Nephron progenitor cell (in vitro differentiated cells): ENCODE results near the gene DGUOK.

Source experiments
- DNase-seq: peaks from one replicate; pipeline ENCODE4 v3.0.0; 2021
- H3K27ac Mint-ChIP-seq: 2 replicates; pipeline ENCODE4 v1.8.0; 2021; ENCODE audit warnings: mild to moderate bottlenecking, moderate library complexity, mixed read lengths
- H3K27me3 Mint-ChIP-seq: 2 replicates; pipeline ENCODE4 v1.8.0; 2021; ENCODE audit warnings: mild to moderate bottlenecking, low read depth, mixed read lengths; ENCODE audit not compliant: poor library complexity
- H3K36me3 Mint-ChIP-seq: 2 replicates; pipeline ENCODE4 v1.8.0; 2021; ENCODE audit warnings: low read depth, mixed read lengths
- H3K4me1 Mint-ChIP-seq: 2 replicates; pipeline ENCODE4 v1.8.0; 2021; ENCODE audit warnings: mixed read lengths
- H3K4me3 Mint-ChIP-seq: 2 replicates; pipeline ENCODE4 v1.8.0; 2021; ENCODE audit warnings: mild to moderate bottlenecking, moderate library complexity, mixed read lengths
- H3K9me3 Mint-ChIP-seq: 2 replicates; pipeline ENCODE4 v1.8.0; 2021; ENCODE audit warnings: mild to moderate bottlenecking, moderate library complexity, mixed read lengths
- CTCF ChIP-seq: fragments of 200-600 bp; sonication (generic); IDR thresholded peaks from 2 replicates; pipeline ENCODE4 v1.5.0; 2021; ENCODE audit warnings: antibody characterized with exemption

The DGUOK gene

GRCh38 chr2:73984203-73984921 is 57.7 kb downstream of the DGUOK start, which contains the start of gene TET3:
TET3 (plus strand) TSS chr2:73984910; CDS start chr2:73986404, 1,494 bp downstream.
- TF ChIP-seq CTCF = no peak
- Mint-ChIP-seq H3K4me3 (peak within 1 kb of the TSS; percentile 86), H3K36me3 (peaks cover 15% of the 10 kb centered on the region), H3K27me3 (peaks cover 38% of the 10 kb centered on the region), H3K4me1 (peaks cover 78% of the 10 kb centered on the region), H3K9me3 (no peaks in the 10 kb centered on the region), H3K27ac (peak within 1 kb of the TSS; percentile 44)
- peak; percentile 50 for DNase-seq

- H3K36me3 Mint-ChIP-seq = peaks cover 21% of the 10 kb centered on the region
- peaks cover 78% of the 10 kb centered on the region for H3K4me1 Mint-ChIP-seq
- no peaks in the 10 kb centered on the region for H3K9me3 Mint-ChIP-seq
- TF ChIP-seq CTCF = no peak
- peak; percentile 75 for DNase-seq
- H3K27ac Mint-ChIP-seq = no peak overlapping the region
- H3K4me3 Mint-ChIP-seq = no peak overlapping the region
- peaks cover 32% of the 10 kb centered on the region for H3K27me3 Mint-ChIP-seq
Observed at GRCh38 chr2:73984922-73985307, 58.2 kb downstream of the DGUOK start.

- DNase-seq = peak; percentile 59
- peaks cover 27% of the 10 kb centered on the region for H3K27me3 Mint-ChIP-seq
Observed at GRCh38 chr2:73985308-73986084, 58.8 kb downstream of the DGUOK start.

GRCh38 chr2:73986085-73986681 is 59.5 kb downstream of the DGUOK start:
- Mint-ChIP-seq H3K4me3 (peak overlapping the region; percentile 86), H3K27me3 (peaks cover 21% of the 10 kb centered on the region), H3K9me3 (no peaks in the 10 kb centered on the region), H3K4me1 (peaks cover 80% of the 10 kb centered on the region), H3K27ac (no peak overlapping the region), H3K36me3 (peaks cover 31% of the 10 kb centered on the region)
- no peak for DNase-seq
- TF ChIP-seq CTCF = no peak

More at GRCh38 chr2:73985308-73986084, 58.8 kb downstream of the DGUOK start:
- Mint-ChIP-seq H3K4me1 (peaks cover 83% of the 10 kb centered on the region), H3K4me3 (peak overlapping the region; percentile 86), H3K36me3 (peaks cover 27% of the 10 kb centered on the region), H3K27ac (peak overlapping the region; percentile 22), H3K9me3 (no peaks in the 10 kb centered on the region)
- no peak for TF ChIP-seq CTCF

GRCh38 chr2:73987109-73987947 is 60.6 kb downstream of the DGUOK start:
- H3K4me3 Mint-ChIP-seq = peak overlapping the region; percentile 86
- TF ChIP-seq CTCF = no peak
- H3K4me1 Mint-ChIP-seq = peaks cover 76% of the 10 kb centered on the region
- peaks cover 39% of the 10 kb centered on the region for H3K36me3 Mint-ChIP-seq
- peaks cover 10% of the 10 kb centered on the region for H3K27me3 Mint-ChIP-seq
- no peaks in the 10 kb centered on the region for H3K9me3 Mint-ChIP-seq
- peak overlapping the region; percentile 16 for H3K27ac Mint-ChIP-seq
- DNase-seq = no peak
